Measurements from ENCODE around the gene TRABD2B.

The TRABD2B gene

GRCh38 chr1:47843781-47844557 is 153.2 kb downstream of the TRABD2B start:
- no peak for DNase-seq

GRCh38 chr1:47843059-47843458 is 154.1 kb downstream of the TRABD2B start:
- no peak for DNase-seq

- DNase-seq: no peak
These were observed 154.8 kb downstream of the TRABD2B start for GRCh38 chr1:47842228-47842919.

- no peak for DNase-seq
These were observed 155.8 kb downstream of the TRABD2B start for GRCh38 chr1:47841356-47841755.

GRCh38 chr1:47840393-47841190 is 156.6 kb downstream of the TRABD2B start:
- no peak for DNase-seq

GRCh38 chr1:47839433-47839760 is 157.8 kb downstream of the TRABD2B start:
- DNase-seq: no peak

- no peak for DNase-seq
These were observed 158.4 kb downstream of the TRABD2B start for GRCh38 chr1:47838562-47839432.

- DNase-seq: no peak
These were observed 159.2 kb downstream of the TRABD2B start for GRCh38 chr1:47837866-47838561.

- DNase-seq: no peak
These were observed 159.9 kb downstream of the TRABD2B start for GRCh38 chr1:47837056-47837830.

GRCh38 chr1:47835409-47835808 is 161.8 kb downstream of the TRABD2B start:
- DNase-seq: no peak

GRCh38 chr1:47834326-47834725 is 162.9 kb downstream of the TRABD2B start:
- DNase-seq: no peak

GRCh38 chr1:47830641-47831333 is 166.4 kb downstream of the TRABD2B start:
- DNase-seq: no peak

- DNase-seq: no peak
These were observed 167.2 kb downstream of the TRABD2B start for GRCh38 chr1:47830021-47830420.

- DNase-seq: no peak
These were observed 168.2 kb downstream of the TRABD2B start for GRCh38 chr1:47828978-47829377.

GRCh38 chr1:47827109-47827508 is 170.1 kb downstream of the TRABD2B start:
- DNase-seq: no peak

GRCh38 chr1:47824716-47825115 is 172.5 kb downstream of the TRABD2B start:
- no peak for DNase-seq

GRCh38 chr1:47824297-47824696 is 172.9 kb downstream of the TRABD2B start:
- no peak for DNase-seq

GRCh38 chr1:47823040-47823808 is 174.0 kb downstream of the TRABD2B start:
- no peak for DNase-seq

GRCh38 chr1:47821760-47822159 is 175.4 kb downstream of the TRABD2B start:
- no peak for DNase-seq

- DNase-seq: no peak
These were observed 177.7 kb downstream of the TRABD2B start for GRCh38 chr1:47819574-47819888.
